Right lobe of liver (tissue), 6 donors: ENCODE results near the gene EIF2S3B. TPM values are rescaled to one million over a fixed set of nuclear protein-coding genes. Genes with fewer than 3 reads are reported as not detected.

Experiments used
- ATAC-seq, 4 donors: fragments of 200-7000 bp; cut with Tn5 transposase; one replicate each; pipeline ENCODE4 v1.9.1; 2020; ENCODE audit warnings: mild to moderate bottlenecking in 4 of 4, moderate library complexity in 4 of 4
- DNase-seq, 3 donors: peaks; one replicate each; pipeline ENCODE4 v3.0.0-alpha.2; 2020
- H3K27ac ChIP-seq, 3 donors: fragments of 200-600 bp; one replicate each; pipeline ENCODE4 v1.8.0; 2022
- H3K27me3 ChIP-seq, 2 donors: fragments of 200-600 bp; one replicate each; pipeline ENCODE4 v1.8.0; 2022
- H3K36me3 ChIP-seq, 4 donors: fragments of 200-600 bp; sonication (generic) in 1 of 4; one replicate each; pipeline versions ENCODE4 v1.5.1 to v1.8.0; 2017 to 2022; ENCODE audit warnings: control low read depth in 1 of 4
- H3K4me1 ChIP-seq, 4 donors: fragments of 200-600 bp; sonication (generic) in 1 of 4; one replicate each; pipeline versions ENCODE4 v1.5.1 to v1.8.0; 2017 to 2022; ENCODE audit warnings: control low read depth in 1 of 4
- H3K4me3 ChIP-seq, 3 donors: fragments of 200-600 bp; one replicate each; pipeline ENCODE4 v1.8.0; 2022
- H3K9me3 ChIP-seq, 4 donors: fragments of 200-600 bp; sonication (generic) in 1 of 4; one replicate each; pipeline versions ENCODE4 v1.5.1 to v1.8.0; 2017 to 2022; ENCODE audit warnings: control low read depth in 1 of 4
- CTCF ChIP-seq, 4 donors: fragments of 200-600 bp in 3 of 4; fragments of 450-650 bp in 1 of 4; IDR thresholded peaks; one replicate each; pipeline versions ENCODE4 v1.5.1 to v1.8.0; 2016 to 2022; ENCODE audit warnings: antibody characterized with exemption in 4 of 4, mild to moderate bottlenecking in 2 of 4
- POLR2A ChIP-seq: fragments of 450-650 bp; IDR thresholded peaks from one replicate; pipeline ENCODE4 v1.6.1; 2017; ENCODE audit warnings: antibody characterized with exemption, mild to moderate bottlenecking
- WGBS: methylation state at CpG from one replicate; pipeline ENCODE4 v1.1.6; 2018; ENCODE audit warnings: low coverage, low lambda C conversion rate; ENCODE audit not compliant: insufficient coverage; ENCODE audit errors: missing lambda C conversion rate; 5-methylcytosine and 5-hydroxymethylcytosine counted together
- intact Hi-C, 2 donors: fragments of 100-400 bp; cut with DNase I; formaldehyde crosslinking; loops; one replicate each; pipeline versions ENCODE4 v1.11.2 to v1.14.1; 2022
- total RNA-seq, 6 experiments: library from RNA; depleted of rRNA in 2 of 6; stranded (reverse); fragments of >200 nt in 2 of 6; fragmentation: NEBNext Ultra II Directional in 3 of 6; extraction: Animal tissue kit (Norgen Biotek cat#: 25700) in 3 of 6; gene quantifications; one replicate each; pipeline versions ENCODE4 v1.1.0 to v1.2.4, GENCODE V29; 2016 to 2023
- donor health status: DM: no; HTN: yes; CAD: no.
- donor health status: DM: no; HTN: no; CAD: no.
- donor health status: DM: no; HTN: no; CAD: no.
- donor health status: DM: no; HTN: yes; CAD: no.
- donor health status: DM: no; HTN: yes; CAD: no.

Gene EIF2S3B
- total RNA-seq, 6 experiments from 2014 or later, result 0.19 to 1.4 (median 0.24) TPM; not detected in 2

DNA sequence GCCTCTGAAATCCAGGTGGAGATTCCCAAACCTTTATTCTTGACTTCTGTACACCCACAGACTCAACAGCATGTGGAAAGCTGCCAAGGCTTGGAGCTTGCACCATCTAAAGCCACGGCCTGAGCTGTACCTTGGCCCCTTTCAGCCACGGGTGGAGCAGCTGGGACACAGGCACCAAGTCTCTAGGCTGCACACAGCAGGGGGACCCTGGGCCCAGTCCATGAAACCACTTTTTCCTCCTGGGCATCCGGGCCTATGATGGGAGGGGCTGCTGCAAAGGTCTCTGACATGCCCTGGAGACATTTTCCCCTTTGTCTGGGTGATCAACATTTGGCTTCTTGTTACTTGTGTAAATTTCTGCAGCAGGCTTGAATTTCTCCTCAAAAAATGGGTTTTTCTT, 32.0 kb downstream of the EIF2S3B start:
- ATAC-seq (no peak), DNase-seq (no peak)
- no peaks in the 10 kb centered on the region for H3K27me3 ChIP-seq
- H3K4me1 ChIP-seq, result no peaks in the 10 kb centered on the region
- TF ChIP-seq CTCF (IDR thresholded peaks at IDR 0.05), result no peak
- no peak for TF ChIP-seq POLR2A
- 37% methylated on average over 3 of the region's 3 CpGs for WGBS
- H3K9me3 ChIP-seq, result no peaks in the 10 kb centered on the region
- H3K36me3 ChIP-seq, result no peaks in the 10 kb centered on the region
- no peak overlapping the region for H3K27ac ChIP-seq
- H3K4me3 ChIP-seq, result no peak overlapping the region
- intact Hi-C loops, result no loop called here

DNA sequence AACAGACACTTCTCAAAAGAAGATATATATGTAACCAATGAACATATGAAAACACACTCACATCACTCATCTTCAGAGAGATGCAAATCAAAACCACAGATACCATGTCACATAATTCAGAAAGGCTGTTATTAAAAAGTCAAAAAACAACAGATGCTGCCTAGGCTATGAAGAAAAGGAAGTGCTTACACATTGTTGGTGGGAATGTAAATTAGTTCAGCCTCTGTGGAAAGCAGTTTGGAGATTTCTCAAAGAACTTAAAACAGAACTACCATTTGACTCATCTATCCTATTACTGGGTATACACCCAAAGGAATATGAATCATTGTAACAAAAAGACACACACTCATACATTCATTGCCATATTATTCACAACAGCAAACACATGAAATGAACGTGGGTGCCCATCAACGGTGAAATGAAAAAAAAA, 35.1 kb downstream of the EIF2S3B start:
- 61% methylated on average over 2 of the region's 2 CpGs for WGBS
- no peak overlapping the region for H3K4me3 ChIP-seq
- ATAC-seq (no peak), DNase-seq (no peak)
- no peak for TF ChIP-seq POLR2A
- no peak for TF ChIP-seq CTCF (IDR thresholded peaks at IDR 0.05)
- H3K4me1 ChIP-seq, result no peaks in the 10 kb centered on the region
- H3K9me3 ChIP-seq, result no peaks in the 10 kb centered on the region
- no peaks in the 10 kb centered on the region for H3K27me3 ChIP-seq
- no peaks in the 10 kb centered on the region for H3K36me3 ChIP-seq
- no peak overlapping the region for H3K27ac ChIP-seq
- intact Hi-C loops, result no loop called here

DNA sequence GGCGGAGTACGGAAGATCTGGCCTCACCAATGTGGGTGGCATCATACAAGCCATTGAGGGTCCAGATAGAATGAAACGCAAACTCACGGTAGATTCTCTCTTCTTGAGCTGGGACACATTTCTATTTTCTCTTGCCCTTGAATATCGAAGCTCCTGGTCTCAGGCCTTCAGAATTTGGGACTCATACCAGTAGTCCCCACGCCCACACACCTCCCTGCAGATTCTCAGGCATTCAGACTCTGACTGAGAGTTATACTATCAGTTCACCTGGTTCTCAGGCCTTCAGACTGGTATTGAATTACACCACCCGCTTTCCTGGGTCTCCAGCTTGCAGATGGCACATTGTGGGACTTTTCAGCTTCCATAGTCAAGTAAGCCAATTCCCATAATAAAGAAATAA, 37.8 kb downstream of the EIF2S3B start:
- H3K27me3 ChIP-seq, result no peaks in the 10 kb centered on the region
- ATAC-seq, result no peak
- no peak overlapping the region for H3K27ac ChIP-seq
- no peak overlapping the region for H3K4me3 ChIP-seq
- 58% methylated on average over 6 of the region's 7 CpGs for WGBS
- intact Hi-C loops, result no loop called here
- no peak for DNase-seq
- H3K36me3 ChIP-seq, result no peaks in the 10 kb centered on the region
- TF ChIP-seq CTCF (IDR thresholded peaks at IDR 0.05), result no peak
- TF ChIP-seq POLR2A, result no peak
- no peaks in the 10 kb centered on the region for H3K9me3 ChIP-seq
- H3K4me1 ChIP-seq, result no peaks in the 10 kb centered on the region

GRCh38 chr12:10551375-10551774, 45.7 kb downstream of the EIF2S3B start:
- TF ChIP-seq POLR2A (no peak), CTCF (IDR thresholded peaks at IDR 0.05) (no peak)
- no peaks in the 10 kb centered on the region for H3K9me3 ChIP-seq
- no peaks in the 10 kb centered on the region for H3K4me1 ChIP-seq
- H3K27ac ChIP-seq, result no peak overlapping the region
- intact Hi-C loops, result no loop called here
- WGBS, result 95% methylated on average over 8 of the region's 25 CpGs
- no peaks in the 10 kb centered on the region for H3K27me3 ChIP-seq
- no peak overlapping the region for H3K4me3 ChIP-seq
- no peaks in the 10 kb centered on the region for H3K36me3 ChIP-seq
- peak in 1 of 3 donors; percentile 51 for DNase-seq
- no peak for ATAC-seq

GRCh38 chr12:10553148-10553547, 47.5 kb downstream of the EIF2S3B start:
- intact Hi-C loops, result no loop called here
- no peak for TF ChIP-seq POLR2A
- TF ChIP-seq CTCF (IDR thresholded peaks at IDR 0.05), result no peak
- no peaks in the 10 kb centered on the region for H3K4me1 ChIP-seq
- H3K27ac ChIP-seq, result no peak overlapping the region
- ATAC-seq (no peak), DNase-seq (no peak)
- H3K36me3 ChIP-seq, result no peaks in the 10 kb centered on the region
- H3K9me3 ChIP-seq, result no peaks in the 10 kb centered on the region
- H3K4me3 ChIP-seq, result no peak overlapping the region
- no peaks in the 10 kb centered on the region for H3K27me3 ChIP-seq
- 77% methylated on average over 1 of the region's 1 CpG for WGBS
